AG09319 (cell line): Measurements from ENCODE around the gene SDHAF1.

Source experiments
- DNase-seq: peaks from one replicate; pipeline ENCODE4 v3.0.0-alpha.2; 2010; ENCODE audit warnings: low read depth; ENCODE audit errors: extremely low read depth
- CTCF ChIP-seq: IDR thresholded peaks from 2 replicates; pipeline ENCODE4 v1.5.1; 2011; ENCODE audit warnings: low read depth, mild to moderate bottlenecking, inconsistent platforms, low read length, moderate library complexity

The SDHAF1 gene

GRCh38 chr19:36001605-36002004 lies 6.6 kb downstream of the SDHAF1 start:
- no peak for TF ChIP-seq CTCF
- DNase-seq: no peak

GRCh38 chr19:36003284-36003683 lies 8.3 kb downstream of the SDHAF1 start:
- no peak for TF ChIP-seq CTCF
- DNase-seq: no peak

GRCh38 chr19:36006955-36007354 lies 12.0 kb downstream of the SDHAF1 start:
- DNase-seq: no peak
- TF ChIP-seq CTCF: no peak

GRCh38 chr19:36008336-36008978 lies 13.5 kb downstream of the SDHAF1 start, which contains the start of gene SYNE4:
Gene SYNE4 (minus strand): TSS chr19:36008813. CDS start chr19:36008681, 132 bp downstream.
- DNase-seq: no peak
- no peak for TF ChIP-seq CTCF

GRCh38 chr19:36009220-36009619 lies 14.2 kb downstream of the SDHAF1 start:
- no peak for TF ChIP-seq CTCF

GRCh38 chr19:36009633-36010379 lies 14.8 kb downstream of the SDHAF1 start:
- TF ChIP-seq CTCF: no peak
- DNase-seq: no peak

More at GRCh38 chr19:36009220-36009619, 14.2 kb downstream of the SDHAF1 start:
- DNase-seq: no peak

GRCh38 chr19:36010402-36010801 lies 15.4 kb downstream of the SDHAF1 start:
- no peak for DNase-seq
- TF ChIP-seq CTCF: no peak
